GM12874 (cell line): Measurements from ENCODE around the gene MS4A3.

Experiments used
- CTCF ChIP-seq: IDR thresholded peaks from 2 replicates; pipeline ENCODE4 v1.5.1; 2011; ENCODE audit warnings: low read depth, mild to moderate bottlenecking, control low read depth, low read length, moderate library complexity; ENCODE audit not compliant: insufficient read depth

MS4A3 gene, protein sequence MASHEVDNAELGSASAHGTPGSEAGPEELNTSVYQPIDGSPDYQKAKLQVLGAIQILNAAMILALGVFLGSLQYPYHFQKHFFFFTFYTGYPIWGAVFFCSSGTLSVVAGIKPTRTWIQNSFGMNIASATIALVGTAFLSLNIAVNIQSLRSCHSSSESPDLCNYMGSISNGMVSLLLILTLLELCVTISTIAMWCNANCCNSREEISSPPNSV

DNA sequence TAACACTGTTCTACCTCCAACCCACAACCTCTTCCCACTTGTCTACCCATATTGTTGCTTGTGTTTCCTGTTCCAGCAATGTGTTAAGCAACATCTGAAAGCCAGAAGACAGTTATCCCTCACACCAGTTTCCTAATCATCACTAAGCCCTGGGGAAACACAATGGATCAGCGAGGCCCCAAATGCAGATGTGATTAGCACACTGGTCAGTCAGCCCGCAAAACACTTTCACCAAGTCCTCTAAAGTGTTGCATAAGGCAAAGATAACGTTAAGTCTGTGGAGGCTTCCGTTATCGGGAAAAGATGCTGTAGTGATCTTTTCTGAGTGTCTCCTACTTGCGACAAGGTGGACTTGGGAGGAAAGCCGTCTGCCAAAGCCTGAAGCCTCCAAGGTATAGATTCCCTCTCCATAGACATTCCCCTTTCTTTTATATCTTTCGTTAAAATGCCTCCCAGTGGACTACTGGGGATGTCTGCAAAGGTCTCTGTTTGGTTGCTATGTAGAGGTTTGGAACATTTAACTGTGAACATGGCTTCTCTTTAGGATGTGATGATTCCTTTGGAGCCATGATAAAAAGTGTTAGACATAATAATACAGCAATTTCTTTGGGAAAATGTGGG, at the start of gene MS4A3:
Gene MS4A3 (plus strand): TSS at position 317 of the 621 bp plus-strand sequence. CDS start 4,496 bp downstream, outside the sequence.
- no peak for TF ChIP-seq CTCF

DNA sequence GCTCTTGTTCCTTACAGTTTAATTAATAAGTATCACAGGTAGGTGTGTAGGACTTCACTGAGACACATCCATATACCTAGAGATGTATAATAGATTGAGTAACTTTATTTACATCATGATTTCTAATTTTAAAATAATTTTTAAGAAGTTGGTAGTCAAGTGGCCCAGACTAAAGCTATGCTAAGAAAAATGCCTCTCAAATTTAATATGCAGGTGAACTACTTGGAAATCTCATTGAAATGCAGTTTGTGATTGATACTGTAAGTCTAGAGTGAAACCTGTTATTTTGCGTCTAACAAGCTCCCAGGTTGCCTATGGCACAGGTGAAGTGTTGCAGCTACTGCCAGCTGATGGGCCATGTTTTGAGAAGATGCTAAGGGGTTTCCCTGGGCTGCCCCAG, 39.6 kb upstream of the MS4A3 start, which contains the start of gene OOSP4B:
Gene OOSP4B (plus strand): TSS at position 301 of the 400 bp plus-strand sequence.
- no peak for TF ChIP-seq CTCF

GRCh38 chr11:60018058-60018457, 38.4 kb upstream of the MS4A3 start:
- TF ChIP-seq CTCF = no peak

- TF ChIP-seq CTCF = no peak
These were observed 27.3 kb upstream of the MS4A3 start for GRCh38 chr11:60029015-60029632.

DNA sequence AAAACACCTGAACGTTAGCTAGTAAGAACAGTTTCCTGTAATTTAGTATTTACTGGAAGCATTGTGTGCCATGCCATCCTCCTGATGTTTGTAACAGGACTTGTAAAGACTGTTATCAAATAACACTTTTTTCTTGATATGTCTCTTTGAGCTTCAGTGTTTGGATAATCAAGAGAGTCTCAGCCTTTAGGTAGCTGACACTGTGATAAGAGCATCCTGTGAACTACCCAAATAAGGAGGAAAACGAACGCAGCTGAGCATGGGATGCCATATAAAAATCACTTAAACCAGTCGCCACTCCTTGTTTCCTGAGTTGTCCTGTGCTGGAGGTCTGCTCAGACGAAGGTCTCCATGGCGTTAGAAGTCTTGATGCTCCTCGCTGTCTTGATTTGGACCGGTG, 16.4 kb upstream of the MS4A3 start, which contains the start of gene OOSP2:
Gene OOSP2 (plus strand): TSS at position 301 of the 400 bp plus-strand sequence. CDS start 51 bp downstream, at position 352.
- TF ChIP-seq CTCF = no peak

DNA sequence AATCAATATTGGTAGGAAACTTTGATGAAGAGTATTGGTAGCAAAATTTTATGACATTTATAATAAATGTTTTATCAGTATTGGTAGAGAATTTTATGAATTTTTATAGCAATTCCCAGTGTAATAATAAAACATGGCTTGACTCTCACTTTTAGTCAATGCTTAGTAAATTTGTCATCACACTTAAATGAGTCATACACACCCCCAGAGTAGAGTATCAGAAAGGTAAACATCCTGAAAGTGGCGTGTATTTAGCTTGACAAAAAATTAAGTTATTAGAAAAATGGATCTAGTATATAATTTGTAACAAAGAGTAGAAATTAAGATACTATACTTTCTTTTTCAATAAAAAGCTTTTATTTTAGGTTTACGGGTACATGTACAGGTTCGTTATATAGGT, 2.6 kb downstream of the MS4A3 start:
- no peak for TF ChIP-seq CTCF

- no peak for TF ChIP-seq CTCF
These were observed 3.2 kb downstream of the MS4A3 start for GRCh38 chr11:60059521-60060240.
